HUDEP-2 (cell line): ENCODE results near the gene DNM3.
"Not testable (repeated sequence)": the region's sequence is repeated elsewhere in the genome, so short reads cannot be mapped to it uniquely, and the experiment has no call there.

Experiments
- DNase-seq, 76 experiments: peaks; one replicate each; lab custom pipeline; 2025; ENCODE audit not compliant: unreplicated experiment in 76 of 76; lab: John Stamatoyannopoulos, UW

DNM3 gene

GRCh38 chr1:172298141-172298540, 456.8 kb downstream of the DNM3 start:
- no peak for DNase-seq

- no peak for DNase-seq
These were observed 457.6 kb downstream of the DNM3 start for GRCh38 chr1:172298911-172299310.

- DNase-seq, result no peak
These were observed 458.2 kb downstream of the DNM3 start for GRCh38 chr1:172299515-172299914.

- DNase-seq, result not testable (repeated sequence)
These were observed 466.2 kb downstream of the DNM3 start for GRCh38 chr1:172307508-172307907.

GRCh38 chr1:172308142-172308541, 466.8 kb downstream of the DNM3 start:
- no peak for DNase-seq

- no peak for DNase-seq
These were observed 467.3 kb downstream of the DNM3 start for GRCh38 chr1:172308577-172308976.

GRCh38 chr1:172320733-172321132, 479.4 kb downstream of the DNM3 start:
- DNase-seq, result no peak

GRCh38 chr1:172321451-172321850, 480.2 kb downstream of the DNM3 start:
- no peak for DNase-seq

- DNase-seq, result no peak
These were observed 481.1 kb downstream of the DNM3 start for GRCh38 chr1:172322219-172323061.

GRCh38 chr1:172323686-172324085, 482.4 kb downstream of the DNM3 start:
- DNase-seq, result no peak

- DNase-seq, result no peak
These were observed 482.8 kb downstream of the DNM3 start for GRCh38 chr1:172324086-172324485.

GRCh38 chr1:172324761-172325160, 483.5 kb downstream of the DNM3 start:
- DNase-seq, result no peak

GRCh38 chr1:172325531-172325930, 484.2 kb downstream of the DNM3 start:
- no peak for DNase-seq

- no peak for DNase-seq
These were observed 484.8 kb downstream of the DNM3 start for GRCh38 chr1:172326136-172326535.

GRCh38 chr1:172328266-172328665, 487.0 kb downstream of the DNM3 start:
- DNase-seq, result no peak

- no peak for DNase-seq
These were observed 490.9 kb downstream of the DNM3 start for GRCh38 chr1:172332230-172332629.

GRCh38 chr1:172335377-172335776, 494.1 kb downstream of the DNM3 start:
- DNase-seq, result no peak

- no peak for DNase-seq
These were observed 497.0 kb downstream of the DNM3 start for GRCh38 chr1:172338295-172338735.

GRCh38 chr1:172339842-172340241, 498.5 kb downstream of the DNM3 start:
- DNase-seq, result no peak

- no peak for DNase-seq
These were observed 499.2 kb downstream of the DNM3 start for GRCh38 chr1:172340520-172340919.

GRCh38 chr1:172341697-172342096, 500.4 kb downstream of the DNM3 start:
- DNase-seq, result no peak

GRCh38 chr1:172342584-172343239, 501.4 kb downstream of the DNM3 start:
- no peak for DNase-seq
